ENCODE measurements around the gene CAPN13. TPM values are rescaled to one million over a fixed set of nuclear protein-coding genes. Genes with fewer than 3 reads are reported as not detected.

The CAPN13 gene
- total RNA-seq, 1 donor from 2014 or later: not detected

- no peaks in the 10 kb centered on the region for H3K36me3 Mint-ChIP-seq (ENCODE audit: low read depth, unreplicated experiment)
These were observed 62.4 kb downstream of the CAPN13 start for GRCh38 chr2:30744823-30745222.

DNA sequence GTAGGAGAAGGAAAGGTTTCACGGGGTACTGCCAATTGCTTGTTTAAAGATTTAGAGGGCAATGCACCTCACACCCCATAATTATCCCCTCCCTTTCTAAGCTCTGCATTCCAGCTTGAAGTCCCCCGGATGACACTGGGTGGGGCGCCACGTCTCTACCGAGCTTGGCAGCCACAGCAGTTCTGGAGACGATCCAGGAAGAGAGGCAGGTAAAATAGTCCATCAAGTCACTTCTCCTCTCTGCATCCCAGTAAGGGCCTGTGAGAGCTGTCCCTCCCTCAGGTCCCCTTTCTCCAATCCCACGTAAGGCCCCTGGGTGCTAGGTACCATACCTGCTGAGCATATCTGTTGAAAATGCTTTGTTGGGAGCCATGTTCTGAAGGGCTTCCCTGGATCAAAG lies 65.7 kb downstream of the CAPN13 start:
- Histone ChIP-seq H4K20me1 (ENCODE audit: insufficient read depth, low read length) (no peaks in the 10 kb centered on the region), H3K9me3 (ENCODE audit: insufficient read depth, low read depth, low read length) (no peaks in the 10 kb centered on the region), H3K4me2 (ENCODE audit: low read length) (no peak overlapping the region), H3K36me3 (ENCODE audit: insufficient read depth, low read length) (no peaks in the 10 kb centered on the region), H3K27me3 (ENCODE audit: insufficient read depth, low read length) (no peaks in the 10 kb centered on the region), H2AFZ (ENCODE audit: low read depth, low read length) (no peak overlapping the region), H3K79me2 (ENCODE audit: insufficient read depth, low read length) (no peaks in the 10 kb centered on the region), H3K9ac (ENCODE audit: low read length) (no peak overlapping the region), H3K4me1 (ENCODE audit: insufficient read depth, low read length) (no peaks in the 10 kb centered on the region), H3K4me3 (ENCODE audit: insufficient read depth, low read depth, low read length) (no peak overlapping the region), H3K27ac (ENCODE audit: low read depth, low read length) (no peak overlapping the region)
- no peak for DNase-seq (ENCODE audit: low read depth)
- Mint-ChIP-seq H3K27me3 (ENCODE audit: low read depth, unreplicated experiment) (peaks cover 33% of the 10 kb centered on the region), H3K36me3 (ENCODE audit: low read depth, unreplicated experiment) (no peaks in the 10 kb centered on the region), H3K4me3 (ENCODE audit: unreplicated experiment) (no peak overlapping the region), H3K27ac (ENCODE audit: unreplicated experiment) (no peak overlapping the region), H3K9me3 (ENCODE audit: unreplicated experiment) (no peaks in the 10 kb centered on the region), H3K4me1 (ENCODE audit: low read depth, unreplicated experiment) (no peaks in the 10 kb centered on the region)
- FAIRE-seq: no peak
- TF ChIP-seq, protein P1, sequence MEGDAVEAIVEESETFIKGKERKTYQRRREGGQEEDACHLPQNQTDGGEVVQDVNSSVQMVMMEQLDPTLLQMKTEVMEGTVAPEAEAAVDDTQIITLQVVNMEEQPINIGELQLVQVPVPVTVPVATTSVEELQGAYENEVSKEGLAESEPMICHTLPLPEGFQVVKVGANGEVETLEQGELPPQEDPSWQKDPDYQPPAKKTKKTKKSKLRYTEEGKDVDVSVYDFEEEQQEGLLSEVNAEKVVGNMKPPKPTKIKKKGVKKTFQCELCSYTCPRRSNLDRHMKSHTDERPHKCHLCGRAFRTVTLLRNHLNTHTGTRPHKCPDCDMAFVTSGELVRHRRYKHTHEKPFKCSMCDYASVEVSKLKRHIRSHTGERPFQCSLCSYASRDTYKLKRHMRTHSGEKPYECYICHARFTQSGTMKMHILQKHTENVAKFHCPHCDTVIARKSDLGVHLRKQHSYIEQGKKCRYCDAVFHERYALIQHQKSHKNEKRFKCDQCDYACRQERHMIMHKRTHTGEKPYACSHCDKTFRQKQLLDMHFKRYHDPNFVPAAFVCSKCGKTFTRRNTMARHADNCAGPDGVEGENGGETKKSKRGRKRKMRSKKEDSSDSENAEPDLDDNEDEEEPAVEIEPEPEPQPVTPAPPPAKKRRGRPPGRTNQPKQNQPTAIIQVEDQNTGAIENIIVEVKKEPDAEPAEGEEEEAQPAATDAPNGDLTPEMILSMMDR (IDR thresholded peaks at IDR 0.05; ENCODE audit: insufficient read depth, low read depth, low read length): no peak
- no peak for TF ChIP-seq EZH2 (IDR thresholded peaks at IDR 0.05; ENCODE audit: insufficient read depth, low read length)

More at GRCh38 chr2:30744823-30745222, 62.4 kb downstream of the CAPN13 start:
- H3K9ac ChIP-seq (ENCODE audit: low read length): no peak overlapping the region
- no peak overlapping the region for H2AFZ ChIP-seq (ENCODE audit: low read depth, low read length)
- no peak overlapping the region for H3K4me2 ChIP-seq (ENCODE audit: low read length)
- no peak for DNase-seq (ENCODE audit: low read depth)
- H3K27ac ChIP-seq (ENCODE audit: low read depth, low read length): no peak overlapping the region
- H3K79me2 ChIP-seq (ENCODE audit: insufficient read depth, low read length): no peaks in the 10 kb centered on the region
- TF ChIP-seq, protein P1 (IDR thresholded peaks at IDR 0.05; ENCODE audit: insufficient read depth, low read depth, low read length): no peak
- no peak for TF ChIP-seq EZH2 (IDR thresholded peaks at IDR 0.05; ENCODE audit: insufficient read depth, low read length)
- FAIRE-seq: no peak
- Mint-ChIP-seq H3K4me1 (ENCODE audit: low read depth, unreplicated experiment) (no peaks in the 10 kb centered on the region), H3K27ac (ENCODE audit: unreplicated experiment) (no peak overlapping the region), H3K9me3 (ENCODE audit: unreplicated experiment) (peaks cover 3% of the 10 kb centered on the region), H3K4me3 (ENCODE audit: unreplicated experiment) (no peak overlapping the region), H3K27me3 (ENCODE audit: low read depth, unreplicated experiment) (peaks cover 36% of the 10 kb centered on the region)
- no peak overlapping the region for H3K4me3 ChIP-seq (ENCODE audit: insufficient read depth, low read depth, low read length)
- H3K9me3 ChIP-seq (ENCODE audit: insufficient read depth, low read depth, low read length): no peaks in the 10 kb centered on the region
- H4K20me1 ChIP-seq (ENCODE audit: insufficient read depth, low read length): no peaks in the 10 kb centered on the region
- H3K27me3 ChIP-seq (ENCODE audit: insufficient read depth, low read length): no peaks in the 10 kb centered on the region
- H3K36me3 ChIP-seq (ENCODE audit: insufficient read depth, low read length): no peaks in the 10 kb centered on the region
- H3K4me1 ChIP-seq (ENCODE audit: insufficient read depth, low read length): no peaks in the 10 kb centered on the region

- DNase-seq (ENCODE audit: low read depth) (no peak), FAIRE-seq (no peak)
- Histone ChIP-seq H3K4me3 (ENCODE audit: insufficient read depth, low read depth, low read length) (no peak overlapping the region), H3K4me1 (ENCODE audit: insufficient read depth, low read length) (no peaks in the 10 kb centered on the region), H3K79me2 (ENCODE audit: insufficient read depth, low read length) (no peaks in the 10 kb centered on the region), H3K27me3 (ENCODE audit: insufficient read depth, low read length) (no peaks in the 10 kb centered on the region), H3K9me3 (ENCODE audit: insufficient read depth, low read depth, low read length) (no peaks in the 10 kb centered on the region), H2AFZ (ENCODE audit: low read depth, low read length) (no peak overlapping the region), H3K27ac (ENCODE audit: low read depth, low read length) (no peak overlapping the region), H3K9ac (ENCODE audit: low read length) (no peak overlapping the region), H3K36me3 (ENCODE audit: insufficient read depth, low read length) (no peaks in the 10 kb centered on the region), H4K20me1 (ENCODE audit: insufficient read depth, low read length) (no peaks in the 10 kb centered on the region), H3K4me2 (ENCODE audit: low read length) (no peak overlapping the region)
- no peak overlapping the region for H3K27ac Mint-ChIP-seq (ENCODE audit: unreplicated experiment)
- H3K27me3 Mint-ChIP-seq (ENCODE audit: low read depth, unreplicated experiment): peaks cover 30% of the 10 kb centered on the region
- H3K4me3 Mint-ChIP-seq (ENCODE audit: unreplicated experiment): no peak overlapping the region
- no peaks in the 10 kb centered on the region for H3K9me3 Mint-ChIP-seq (ENCODE audit: unreplicated experiment)
- H3K4me1 Mint-ChIP-seq (ENCODE audit: low read depth, unreplicated experiment): no peaks in the 10 kb centered on the region
- no peaks in the 10 kb centered on the region for H3K36me3 Mint-ChIP-seq (ENCODE audit: low read depth, unreplicated experiment)
- TF ChIP-seq, protein P1 (IDR thresholded peaks at IDR 0.05; ENCODE audit: insufficient read depth, low read depth, low read length): no peak
- TF ChIP-seq EZH2 (IDR thresholded peaks at IDR 0.05; ENCODE audit: insufficient read depth, low read length): no peak
These were observed 68.9 kb downstream of the CAPN13 start for GRCh38 chr2:30738141-30738911.
